GM20431 (cell line): Measurements from ENCODE around the gene MECR.

Experiments
- in situ Hi-C: fragments of 300-500 bp; cut with MseI, MboI; formaldehyde crosslinking; loops from one replicate; pipeline ENCODE4 v1.15.0; 2020; ENCODE audit warnings: low sequenced_read_pairs; ENCODE audit not compliant: unreplicated experiment

Gene MECR

GRCh38 chr1:29256979-29257804, 26.5 kb upstream of the MECR start:
- in situ Hi-C loops = no loop called here

GRCh38 chr1:29256394-29256793, 25.7 kb upstream of the MECR start:
- in situ Hi-C loops = no loop called here

GRCh38 chr1:29255134-29255666, 24.5 kb upstream of the MECR start:
- in situ Hi-C loops = no loop called here

- in situ Hi-C loops = no loop called here
These were observed 23.6 kb upstream of the MECR start for GRCh38 chr1:29254346-29254745.

- in situ Hi-C loops = no loop called here
These were observed 22.4 kb upstream of the MECR start for GRCh38 chr1:29253180-29253579.

GRCh38 chr1:29251164-29252124, 20.7 kb upstream of the MECR start:
- in situ Hi-C loops = no loop called here

- in situ Hi-C loops = loop anchor here (10.0 to 25.0 kb wide), 2 partner anchors 587 to 1455 kb away; no protein-coding TSS in a partner anchor
These were observed 19.3 kb upstream of the MECR start for GRCh38 chr1:29249951-29250581.

- in situ Hi-C loops = loop anchor here (10.0 to 25.0 kb wide), 2 partner anchors 588 to 1456 kb away; no protein-coding TSS in a partner anchor
These were observed 18.5 kb upstream of the MECR start for GRCh38 chr1:29249170-29249691.

- in situ Hi-C loops = loop anchor here (10.0 to 25.0 kb wide), 2 partner anchors 589 to 1456 kb away; no protein-coding TSS in a partner anchor
These were observed 17.7 kb upstream of the MECR start for GRCh38 chr1:29248409-29248808.

GRCh38 chr1:29247571-29248273, 17.0 kb upstream of the MECR start:
- in situ Hi-C loops = loop anchor here (10.0 to 25.0 kb wide), 2 partner anchors 590 to 1457 kb away; no protein-coding TSS in a partner anchor

GRCh38 chr1:29247044-29247443, 16.3 kb upstream of the MECR start:
- in situ Hi-C loops = loop anchor here (10.0 to 25.0 kb wide), 2 partner anchors 590 to 1458 kb away; no protein-coding TSS in a partner anchor

GRCh38 chr1:29245876-29246275, 15.1 kb upstream of the MECR start:
- in situ Hi-C loops = loop anchor here (10.0 to 25.0 kb wide), 2 partner anchors 591 to 1459 kb away; no protein-coding TSS in a partner anchor

GRCh38 chr1:29245261-29245660, 14.5 kb upstream of the MECR start:
- in situ Hi-C loops = loop anchor here (10.0 to 25.0 kb wide), 2 partner anchors 592 to 1460 kb away; no protein-coding TSS in a partner anchor

- in situ Hi-C loops = loop anchor here (10.0 to 25.0 kb wide), 2 partner anchors 593 to 1461 kb away; no protein-coding TSS in a partner anchor
These were observed 13.1 kb upstream of the MECR start for GRCh38 chr1:29243871-29244200.

- in situ Hi-C loops = loop anchor here (10.0 to 25.0 kb wide), 2 partner anchors 594 to 1462 kb away; no protein-coding TSS in a partner anchor
These were observed 12.5 kb upstream of the MECR start for GRCh38 chr1:29243023-29243870.

GRCh38 chr1:29240986-29241385, 10.3 kb upstream of the MECR start:
- in situ Hi-C loops = loop anchor here (10.0 to 25.0 kb wide), 2 partner anchors 596 to 1464 kb away; no protein-coding TSS in a partner anchor

- in situ Hi-C loops = loop anchor here (10.0 to 25.0 kb wide), 2 partner anchors 597 to 1464 kb away; no protein-coding TSS in a partner anchor
These were observed 9.7 kb upstream of the MECR start for GRCh38 chr1:29240400-29240837.
